GM12878 (cell line): ENCODE data around the gene ZNF454. TPM values are rescaled to one million over a fixed set of nuclear protein-coding genes. Genes with fewer than 3 reads are reported as not detected.
A peak's percentile ranks its signal among the peaks of the same experiment; 100 is the strongest.

Experiments used
- ATAC-seq: fragments of 200-7000 bp; cut with Tn5 transposase; 3 replicates; pipeline ENCODE4 v1.9.1; 2020; ENCODE audit warnings: mild to moderate bottlenecking, moderate library complexity
- BruUV-seq: library from RNA; stranded (reverse); fragments of 400-500 nt; replicated peaks from 2 replicates; lab custom pipeline; 2021; lab: Mats Ljungman, UMichigan
- CTCF ChIA-PET: fragments of 300-600 bp; sonication (Branson Sonifier 250); formaldehyde crosslinking; extraction: SDS; loops from one replicate; lab custom pipeline; 2021; ENCODE audit warnings: inconsistent platforms; lab: Yijun Ruan, JAX
- POLR2A ChIA-PET: fragments of 350-600 bp; formaldehyde crosslinking; extraction: SDS; loops from one replicate; lab custom pipeline; 2021; ENCODE audit warnings: inconsistent platforms; lab: Charles Lee
- RAD21 ChIA-PET: fragments of 300-600 bp; sonication (Branson Sonifier 250); formaldehyde crosslinking; loops from one replicate; lab custom pipeline; 2023; ENCODE audit warnings: antibody characterized with exemption; ENCODE audit not compliant: unreplicated experiment; lab: Charles Lee
- SMC1A ChIA-PET: fragments of 300-600 bp; sonication (Branson Sonifier 250); formaldehyde crosslinking; loops from one replicate; lab custom pipeline; 2023; ENCODE audit not compliant: unreplicated experiment, uncharacterized antibody; lab: Charles Lee
- DNase-seq: peaks from one replicate; pipeline ENCODE4 v3.0.0-alpha.2; 2011; ENCODE audit warnings: low read depth, low spot score
- FAIRE-seq: peaks from 3 replicates; lab custom pipeline; 2011; peaks lifted over from hg19 to GRCh38; lab: Jason Lieb, UNC
- H2AFZ ChIP-seq: 2 replicates; pipeline ENCODE4 v1.6.0; 2011; ENCODE audit warnings: low read depth, low read length, control low read depth; ENCODE audit not compliant: control insufficient read depth
- H3K27ac ChIP-seq: 2 replicates; pipeline ENCODE4 v1.5.1; 2011; ENCODE audit warnings: control low read depth; ENCODE audit not compliant: control insufficient read depth, insufficient read depth
- H3K27me3 ChIP-seq, 2 experiments: replicated peaks in 1 of 2; 2 replicates each; pipeline versions ENCODE4 v1.6.0 to v1.6.1; 2011; ENCODE audit warnings: low read length in 1 of 2; ENCODE audit not compliant: control insufficient read depth in 2 of 2, insufficient read depth in 2 of 2
- H3K36me3 ChIP-seq, 2 experiments: 2 replicates each; pipeline ENCODE4 v1.5.1; 2011; ENCODE audit warnings: low read length in 1 of 2; ENCODE audit not compliant: control insufficient read depth in 2 of 2, insufficient read depth in 2 of 2
- H3K4me1 ChIP-seq: 2 replicates; pipeline ENCODE4 v1.6.1; 2011; ENCODE audit warnings: mild to moderate bottlenecking, low read length, moderate library complexity, mixed read lengths; ENCODE audit not compliant: control insufficient read depth, insufficient read depth
- H3K4me2 ChIP-seq: 2 replicates; pipeline ENCODE4 v1.6.0; 2011; ENCODE audit warnings: control low read depth; ENCODE audit not compliant: control insufficient read depth, insufficient read depth
- H3K4me3 ChIP-seq: fragments of 200-600 bp; sonication (generic); 2 replicates; pipeline ENCODE4 v1.5.1; 2016
- H3K79me2 ChIP-seq: 2 replicates; pipeline ENCODE4 v1.6.0; 2011; ENCODE audit warnings: low read length; ENCODE audit not compliant: control insufficient read depth, insufficient read depth
- H3K9ac ChIP-seq: 2 replicates; pipeline ENCODE4 v1.8.0; 2011; ENCODE audit warnings: low read length, control low read depth, mixed read lengths; ENCODE audit not compliant: control insufficient read depth, insufficient read depth
- H3K9me3 ChIP-seq: replicated peaks from 3 replicates; pipeline ENCODE4 v1.5.1; 2011; ENCODE audit warnings: mild to moderate bottlenecking, low read length; ENCODE audit not compliant: control insufficient read depth, insufficient read depth
- H4K20me1 ChIP-seq: 2 replicates; pipeline ENCODE4 v1.6.0; 2011; ENCODE audit not compliant: control insufficient read depth, insufficient read depth
- BACH1 ChIP-seq: fragments of 450-650 bp; IDR thresholded peaks from 2 replicates; pipeline ENCODE4 v1.6.1; 2017; ENCODE audit warnings: mild to moderate bottlenecking, borderline replicate concordance
- BHLHE40 ChIP-seq, 2 experiments: fragments of 450-650 bp in 1 of 2; IDR thresholded peaks; 2 replicates each; pipeline ENCODE4 v1.6.1; 2011 to 2017; ENCODE audit warnings: low read depth in 2 of 2, borderline replicate concordance in 1 of 2, improper control_type of control experiment in 1 of 2, low read length in 1 of 2, mild to moderate bottlenecking in 1 of 2
- CEBPB ChIP-seq, 2 experiments: fragments of 150-350 bp in 1 of 2; IDR thresholded peaks; 2 replicates each; pipeline ENCODE4 v1.6.1; 2012 to 2014; ENCODE audit warnings: low read depth in 2 of 2, low read length in 2 of 2, borderline replicate concordance in 1 of 2, inconsistent platforms in 1 of 2
- ELK1 ChIP-seq: IDR thresholded peaks from 2 replicates; pipeline ENCODE4 v1.6.1; 2012; ENCODE audit warnings: low read depth, low read length, improper control_type of control experiment
- GATAD2B ChIP-seq: fragments of 450-650 bp; conservative IDR thresholded peaks from 2 replicates; pipeline ENCODE4 v1.6.1; 2017; ENCODE audit warnings: low read depth, mild to moderate bottlenecking, moderate library complexity
- HCFC1 ChIP-seq: fragments of 150-350 bp; IDR thresholded peaks from 2 replicates; pipeline ENCODE4 v1.6.1; 2014; ENCODE audit warnings: low read length
- IKZF1 ChIP-seq: fragments of 450-650 bp; conservative IDR thresholded peaks from 2 replicates; pipeline ENCODE4 v1.6.1; 2017; ENCODE audit warnings: antibody characterized with exemption, mild to moderate bottlenecking
- NBN ChIP-seq: fragments of 450-650 bp; IDR thresholded peaks from 2 replicates; pipeline ENCODE4 v1.6.1; 2016
- NKRF ChIP-seq: fragments of 450-650 bp; conservative IDR thresholded peaks from 2 replicates; pipeline ENCODE4 v1.6.1; 2017; ENCODE audit warnings: mild to moderate bottlenecking, moderate library complexity
- NR2F1 ChIP-seq: fragments of 450-650 bp; conservative IDR thresholded peaks from 2 replicates; pipeline ENCODE4 v1.6.1; 2017; ENCODE audit warnings: mild to moderate bottlenecking
- PAX8 ChIP-seq: fragments of 450-650 bp; IDR thresholded peaks from 2 replicates; pipeline ENCODE4 v1.6.1; 2017; ENCODE audit warnings: mild to moderate bottlenecking, moderate library complexity
- SIN3A ChIP-seq: IDR thresholded peaks from 2 replicates; pipeline ENCODE4 v1.6.1; 2012; ENCODE audit warnings: low read depth, low read length, improper control_type of control experiment
- SIX5 ChIP-seq: IDR thresholded peaks from 2 replicates; pipeline ENCODE4 v1.6.1; 2011; ENCODE audit warnings: mild to moderate bottlenecking, low read depth, low read length, moderate library complexity; ENCODE audit not compliant: severe bottlenecking
- SMAD1 ChIP-seq: fragments of 450-650 bp; IDR thresholded peaks from 2 replicates; pipeline ENCODE4 v1.6.1; 2018; ENCODE audit warnings: mild to moderate bottlenecking, low read depth; ENCODE audit not compliant: partially characterized antibody
- SMARCA5 ChIP-seq: fragments of 450-650 bp; IDR thresholded peaks from 2 replicates; pipeline ENCODE4 v1.6.1; 2017; ENCODE audit warnings: mild to moderate bottlenecking
- SMC3 ChIP-seq: IDR thresholded peaks from 2 replicates; pipeline ENCODE4 v1.6.1; 2011; ENCODE audit warnings: low read length, improper control_type of control experiment, borderline replicate concordance
- ZBED1 ChIP-seq: IDR thresholded peaks from 2 replicates; pipeline ENCODE4 v1.6.1; 2016; ENCODE audit warnings: borderline replicate concordance
- ZZZ3 ChIP-seq: IDR thresholded peaks from 2 replicates; pipeline ENCODE4 v1.6.1; 2011; ENCODE audit warnings: low read depth; ENCODE audit not compliant: control insufficient read depth, insufficient read length
- WGBS: methylation state at CpG from one replicate; pipeline ENCODE4 v1.1.6; 2016; ENCODE audit warnings: low lambda C conversion rate; ENCODE audit not compliant: insufficient replicate concordance, insufficient coverage; ENCODE audit errors: missing lambda C conversion rate; 5-methylcytosine and 5-hydroxymethylcytosine counted together
- in situ Hi-C: fragments of 300-500 bp; cut with MboI; formaldehyde crosslinking; loops from 9 replicates; pipeline ENCODE4 v1.14.3; 2018; ENCODE audit warnings: mixed read lengths
- intact Hi-C: fragments of 100-400 bp; cut with micrococcal nuclease; formaldehyde crosslinking; loops from one replicate; pipeline ENCODE4 v1.14.2; 2022; ENCODE audit not compliant: unreplicated experiment
- polyA plus RNA-seq, 11 experiments: library from polyadenylated mRNA; depleted of rRNA in 4 of 11; unstranded in 6 of 11; stranded (reverse) in 5 of 11; fragments of >200 nt; fragmentation: Nextera tagmentation in 4 of 11; fragmentation: Illumina TruSeq in 1 of 11; extraction: Ambion mirVana in 4 of 11; extraction: Trizol in 1 of 11; gene quantifications; 1 replicate in 1 of 11; 2 replicates in 10 of 11; pipeline versions ENCODE4 v1.2.1 to v1.2.3, GENCODE V29; 2011 to 2016; ENCODE audit warnings: inconsistent platforms in 2 of 11, missing spikeins in 2 of 11, low read depth in 1 of 11
- total RNA-seq, 4 experiments: library from RNA; depleted of rRNA in 3 of 4; stranded (reverse); fragments of >200 nt in 3 of 4; fragmentation: Illumina TruSeq in 1 of 4; extraction: Trizol in 1 of 4; gene quantifications; 2 replicates each; pipeline versions ENCODE4 v1.2.1 to v1.2.3, GENCODE V29; 2013 to 2021

Gene ZNF454
- total and polyA plus RNA-seq, 10 of the 15 experiments (the other 5 are each of a cell fraction or from before 2014, with no cell fraction given): not detected

- ChIA-PET CTCF (interaction anchor here (0.6 kb wide), 1 partner anchor 613 kb away, joined by 3 read pairs; no protein-coding TSS in a partner anchor), SMC1A (no interaction called here), RAD21 (no interaction called here), POLR2A (no interaction called here)
- no peak for FAIRE-seq
- DNase-seq: no peak
- H3K9me3 ChIP-seq: no peaks in the 10 kb centered on the region; the same call in 2 of the 3 replicates
- WGBS: 10% methylated on average over 70 of the region's 79 CpGs
- in situ Hi-C loops (no loop called here), intact Hi-C loops (no loop called here)
- TF ChIP-seq SMAD1 (no peak), NBN (no peak), CEBPB (IDR thresholded peaks at IDR 0.05; ENCODE audit: borderline replicate concordance in 1 of 2, low read depth in 2 of 2, low read length in 2 of 2) (no peak), HCFC1 (peak; percentile 71), PAX8 (no peak), BACH1 (no peak), ELK1 (no peak), NR2F1 (peak; percentile 47; the same call in 1 of the 2 replicates), ZBED1 (no peak), BHLHE40 (IDR thresholded peaks at IDR 0.05; ENCODE audit: borderline replicate concordance in 1 of 2, low read depth in 2 of 2, low read length in 1 of 2) (peak in 1 of 2 experiments; percentile 40; a peak in 2 of 4 replicates), SIX5 (peak; percentile 27), NKRF (no peak), SMARCA5 (no peak), IKZF1 (peak; percentile 75), ZZZ3 (no peak), SMC3 (no peak), GATAD2B (0 out of 2 replicates have a peak, but pooled peaks have one; percentile 37), SIN3A (no peak)
- H3K9ac ChIP-seq: peak within 1 kb of the TSS; percentile 38; the same call in 1 of the 2 replicates
- H3K4me3 ChIP-seq: peak within 1 kb of the TSS; percentile 57
- no peaks in the 10 kb centered on the region for H3K36me3 ChIP-seq
- BruUV-seq: no TSS peak
- H4K20me1 ChIP-seq: no peaks in the 10 kb centered on the region
- H3K4me1 ChIP-seq: no peaks in the 10 kb centered on the region
- no peaks in the 10 kb centered on the region for H3K79me2 ChIP-seq
- peak within 1 kb of the TSS; percentile 50 for H3K4me2 ChIP-seq
- H3K27ac ChIP-seq: no peak within 1 kb of the TSS
- H3K27me3 ChIP-seq: no peaks in the 10 kb centered on the region
- peak within 1 kb of the TSS; percentile 28 for H2AFZ ChIP-seq
- peak; percentile 95 for ATAC-seq
Measured at GRCh38 chr5:178895615-178896571, 45.1 kb upstream of the ZNF454 start, which contains the start of gene ZFP2. ZFP2 (plus strand) TSS chr5:178895913; CDS start chr5:178931314, 35,401 bp downstream.
